ENCODE data around the gene UROS.

UROS gene

GRCh38 chr10:125828311-125828710, 5.3 kb upstream of the UROS start:
- DNase-seq: no peak

GRCh38 chr10:125827133-125827532, 4.1 kb upstream of the UROS start:
- DNase-seq: no peak

DNA sequence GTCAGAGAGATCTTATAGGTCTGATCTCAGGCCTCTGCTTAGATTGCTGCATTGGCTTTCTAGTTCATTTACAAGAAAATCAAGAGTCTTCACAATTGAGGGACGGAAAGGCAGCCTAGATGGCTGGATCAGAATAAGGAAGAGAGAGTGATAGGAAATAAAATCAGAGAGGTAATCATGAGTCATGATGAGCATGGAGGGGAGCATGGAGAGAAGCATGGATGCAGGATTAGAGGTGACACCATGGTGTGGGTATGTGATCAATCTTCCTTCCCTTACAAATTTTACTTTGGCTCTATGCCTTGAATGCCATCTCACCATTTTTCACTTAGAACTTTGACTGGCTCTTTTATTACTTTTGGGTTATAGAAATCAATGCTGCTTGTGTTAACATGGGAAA, 1.7 kb upstream of the UROS start:
- DNase-seq: no peak

DNA sequence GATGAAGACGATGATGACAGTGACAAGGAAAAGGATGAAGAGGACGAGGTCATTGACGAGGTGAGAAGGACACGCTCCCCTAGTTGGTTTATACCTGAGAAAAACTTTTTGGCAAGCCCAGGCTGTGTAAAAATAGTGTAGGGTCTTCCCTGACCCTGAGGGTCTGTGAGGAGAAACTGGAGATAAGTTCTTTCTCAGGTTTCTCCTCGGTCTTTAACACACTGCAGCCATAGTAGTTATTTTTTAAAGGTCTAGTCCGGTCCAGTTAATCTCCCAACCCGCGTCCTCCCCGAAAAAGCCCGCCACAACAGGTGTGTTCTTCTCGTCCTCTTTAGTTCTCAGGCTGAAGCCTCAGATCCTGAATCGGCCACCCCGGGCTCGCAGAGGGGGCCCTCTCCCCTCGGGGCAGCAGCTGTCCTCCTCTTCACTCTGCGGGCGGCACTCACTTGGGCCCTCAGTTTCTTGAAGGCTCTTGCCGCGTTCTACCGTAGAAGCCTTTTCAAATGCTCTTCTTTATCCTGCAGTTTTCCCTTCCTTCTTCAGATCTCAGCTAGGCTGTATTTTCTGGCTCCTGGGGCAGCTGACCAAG, 699 bp upstream of the UROS start:
- DNase-seq: peak; percentile 71

GRCh38 chr10:125820701-125821100, 2.4 kb downstream of the UROS start:
- no peak for DNase-seq

DNA sequence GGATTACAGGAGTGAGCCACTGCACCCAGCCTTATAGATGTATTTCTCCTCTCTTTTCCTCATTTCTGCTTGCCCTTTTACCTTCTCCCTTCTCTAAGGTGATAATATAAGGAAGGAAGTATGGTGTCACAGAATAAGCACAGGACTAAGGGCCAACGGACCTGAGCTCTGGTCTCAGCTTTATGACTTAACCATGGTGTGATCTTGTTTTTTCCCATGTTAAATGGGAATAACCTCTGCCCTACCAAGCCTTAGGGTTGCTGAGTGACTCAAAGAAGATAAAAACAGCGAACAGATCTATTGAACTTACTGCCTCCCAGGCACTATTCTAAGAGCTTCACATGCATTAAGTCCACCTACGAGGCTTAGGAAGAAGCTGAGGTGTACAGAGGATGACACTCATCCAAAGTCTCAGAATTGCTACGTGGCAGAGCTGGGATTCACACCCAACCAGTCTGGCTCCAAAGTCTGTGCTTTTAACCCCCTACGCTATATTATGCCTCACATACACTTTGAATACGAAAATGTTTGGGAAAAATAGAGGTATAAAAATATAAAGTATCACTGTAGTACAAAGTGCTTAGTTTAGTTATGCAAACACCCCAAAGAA, 5.6 kb downstream of the UROS start:
- no peak for DNase-seq

DNA sequence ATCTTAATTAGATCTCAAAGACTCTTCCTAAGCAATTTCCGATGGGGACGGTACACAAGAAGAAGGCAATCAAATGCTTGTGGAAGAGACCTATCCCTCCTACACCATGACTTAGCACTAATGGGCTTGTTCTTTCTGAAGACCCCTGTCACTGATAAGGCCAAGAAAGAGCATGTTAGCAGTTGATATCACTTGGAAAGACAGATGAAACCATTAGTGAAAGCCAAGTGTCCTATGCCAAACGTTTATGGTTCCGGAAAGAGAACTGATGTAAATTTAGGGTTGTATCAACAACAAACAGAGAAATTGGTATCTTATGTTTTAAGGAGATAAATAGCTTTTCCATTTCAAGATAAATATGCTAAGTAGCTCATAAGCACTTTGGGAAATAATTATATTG, 6.5 kb downstream of the UROS start:
- DNase-seq: no peak

DNA sequence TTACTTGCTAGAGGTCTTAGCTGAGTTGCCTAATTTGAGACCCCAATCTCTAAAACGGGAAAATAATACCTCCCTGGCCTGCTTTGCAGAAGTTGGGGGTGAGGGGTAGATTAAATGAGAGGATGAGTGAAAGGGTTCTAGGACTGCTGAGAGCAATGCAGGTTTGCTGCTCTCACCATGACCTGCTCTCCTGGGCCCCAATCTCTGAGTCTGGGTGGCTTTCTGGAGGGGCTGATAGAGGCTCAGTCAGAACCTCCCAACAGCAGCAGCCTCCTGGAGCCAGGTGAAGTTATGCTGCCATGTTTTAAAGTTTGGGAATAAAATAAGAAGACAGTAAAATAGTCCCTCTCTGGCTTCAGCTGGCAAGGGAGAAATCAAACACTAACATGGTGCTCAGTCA, 7.3 kb downstream of the UROS start:
- no peak for DNase-seq

- DNase-seq: no peak
Observed at GRCh38 chr10:125812128-125812750, 10.8 kb downstream of the UROS start.

- no peak for DNase-seq
Observed at GRCh38 chr10:125811251-125811650, 11.8 kb downstream of the UROS start.

- no peak for DNase-seq
Observed at GRCh38 chr10:125808047-125808446, 15.0 kb downstream of the UROS start.

DNA sequence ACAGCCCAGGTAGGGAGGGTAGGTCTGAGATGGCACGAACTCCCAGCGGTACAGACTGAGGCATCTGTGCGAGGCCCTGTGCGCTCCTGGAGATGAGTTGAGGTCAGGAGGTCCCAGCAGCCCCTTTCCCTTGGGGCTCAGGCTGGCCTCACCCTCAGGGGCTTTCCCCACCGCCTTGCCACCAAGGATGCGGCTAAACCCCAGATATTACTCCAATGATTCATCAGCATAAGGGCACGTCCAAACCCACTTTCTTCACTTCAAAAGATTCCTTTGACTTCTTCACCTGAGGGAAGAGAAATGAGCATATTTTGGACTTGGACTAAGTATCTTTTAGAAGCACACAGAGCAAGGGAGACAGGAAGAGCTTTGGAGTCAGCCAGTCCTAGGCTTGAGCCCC, 20.3 kb downstream of the UROS start:
- DNase-seq: no peak

GRCh38 chr10:125802131-125802530, 20.9 kb downstream of the UROS start:
- DNase-seq: no peak

DNA sequence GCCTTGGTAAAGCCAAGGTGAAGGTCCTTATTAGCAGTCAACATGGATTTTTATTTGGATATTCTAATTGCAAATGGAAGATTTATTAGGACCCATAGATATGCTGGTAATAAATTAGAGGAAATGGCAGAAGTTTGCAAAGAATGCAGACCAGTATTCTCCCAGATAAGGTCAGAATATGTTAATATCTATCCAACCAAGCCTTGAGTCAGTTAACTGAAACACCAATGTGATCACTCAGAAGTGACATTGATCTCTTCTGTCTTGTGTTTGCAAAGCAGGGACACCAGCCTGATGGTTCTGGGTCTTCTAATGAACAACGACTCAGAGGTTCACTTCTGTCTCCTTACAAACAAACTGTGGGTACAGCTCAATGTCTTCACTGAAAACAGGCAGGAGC, 21.5 kb downstream of the UROS start:
- no peak for DNase-seq

DNA sequence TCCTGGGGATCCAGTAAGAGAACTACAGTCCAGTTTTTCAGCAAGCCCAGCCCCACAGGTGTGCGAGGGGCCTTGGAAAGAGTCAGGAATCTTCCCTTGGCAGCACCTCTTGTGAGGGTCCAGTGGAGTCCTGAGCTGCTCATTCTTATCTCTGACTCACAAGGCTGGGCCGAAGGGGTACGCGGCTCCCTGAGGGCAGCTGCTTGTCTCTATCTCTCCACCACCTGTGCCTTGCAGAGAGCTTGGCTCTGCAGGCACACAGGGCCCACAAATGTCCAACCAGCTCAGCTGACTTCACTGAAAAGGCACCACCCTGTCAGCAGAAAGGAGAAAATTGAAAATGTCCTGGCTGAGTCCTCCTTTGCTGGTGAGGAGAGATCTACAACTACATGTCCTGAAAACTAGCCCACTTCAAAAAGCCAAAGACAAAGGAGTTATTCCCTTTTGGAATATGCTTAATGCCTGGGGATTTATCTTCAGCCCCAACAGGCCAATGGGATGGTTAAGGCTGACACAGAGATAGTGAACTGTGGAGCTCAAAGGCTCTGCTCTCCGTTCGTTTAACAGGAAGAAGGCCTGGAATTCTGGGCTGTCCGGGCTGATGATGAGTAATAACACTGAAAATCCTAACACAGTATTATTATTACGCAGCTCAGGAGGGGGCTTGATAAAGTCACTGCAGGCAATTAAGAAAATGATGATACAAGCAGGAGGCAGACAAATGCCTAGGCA, 23.4 kb downstream of the UROS start:
- no peak for DNase-seq

DNA sequence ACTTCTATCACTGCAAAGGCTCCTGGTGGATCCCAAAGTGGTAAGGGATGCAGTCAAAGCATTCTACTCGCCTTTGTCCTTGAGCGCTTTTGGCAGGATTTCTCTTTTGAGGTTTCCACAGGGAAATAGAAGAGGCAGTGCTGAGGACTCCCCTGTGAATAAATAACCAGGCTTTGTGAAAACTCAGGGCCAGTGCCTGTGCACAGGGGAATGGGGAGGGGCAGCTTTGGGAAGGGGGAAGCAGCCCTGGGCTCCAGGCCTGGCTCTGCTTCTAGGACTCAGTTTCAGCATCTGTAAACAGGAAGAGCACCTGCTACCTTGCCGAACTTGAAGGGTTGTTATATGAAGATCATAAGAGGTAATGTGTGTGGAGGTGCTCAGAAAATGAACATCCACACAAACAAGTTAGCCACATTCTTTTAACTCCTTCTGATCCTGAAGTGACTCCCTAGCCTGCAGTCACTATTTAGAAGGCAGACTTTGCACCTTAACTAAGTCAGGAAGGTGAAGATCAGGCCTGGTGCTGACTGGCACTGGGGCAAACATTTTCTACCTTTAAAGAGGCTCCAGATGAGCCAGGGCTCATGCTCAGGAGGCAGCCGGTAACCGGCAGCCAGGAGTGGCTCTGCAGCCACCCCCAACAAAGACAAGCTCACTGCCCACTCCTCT, 24.9 kb downstream of the UROS start:
- DNase-seq: no peak

- DNase-seq: no peak
Observed at GRCh38 chr10:125797424-125797823, 25.6 kb downstream of the UROS start.

DNA sequence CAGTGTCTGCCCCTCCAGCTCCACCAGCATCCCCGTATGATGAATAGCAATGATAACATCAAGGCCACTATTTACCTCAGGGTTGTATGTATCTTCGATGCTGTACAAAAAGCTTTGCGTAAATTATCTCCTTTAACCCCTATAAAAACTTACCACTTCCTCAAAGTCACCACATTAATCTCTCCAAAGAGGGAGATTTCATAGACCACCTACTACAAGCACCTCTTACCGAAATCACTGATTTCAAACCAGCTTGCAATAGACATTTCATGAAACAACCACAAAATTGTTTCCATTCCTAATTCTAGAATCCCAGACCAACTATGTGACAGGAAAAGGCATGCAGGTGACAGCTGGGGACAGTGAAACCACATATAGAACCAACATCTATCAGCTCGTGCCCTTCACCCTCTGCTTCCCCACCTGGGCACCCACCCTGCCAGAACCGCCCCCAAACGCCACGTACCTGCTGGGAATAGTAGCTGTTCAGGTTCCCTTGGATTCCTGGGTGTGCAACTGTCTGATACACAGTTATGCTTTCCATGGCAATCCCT, 27.3 kb downstream of the UROS start:
- DNase-seq: no peak

DNA sequence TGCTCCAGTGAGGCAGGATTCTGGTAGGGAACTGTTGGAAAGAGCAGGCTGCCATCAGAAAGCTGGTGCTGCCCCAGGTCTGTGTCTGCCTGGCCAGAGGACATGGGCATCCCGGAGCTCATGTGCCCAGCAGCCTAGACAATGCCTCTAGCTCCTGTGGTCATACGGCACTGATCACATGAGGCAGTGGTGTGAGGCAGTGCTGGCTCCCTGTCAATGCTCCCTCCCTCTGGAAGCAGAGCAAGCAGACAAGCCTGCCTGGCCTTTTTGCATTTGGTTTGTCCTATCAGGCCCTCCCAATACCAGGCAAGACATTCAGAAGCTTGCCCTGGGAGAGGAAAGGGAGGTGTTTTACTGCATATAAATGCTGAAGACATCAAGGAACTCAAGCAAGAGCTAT, 27.9 kb downstream of the UROS start:
- no peak for DNase-seq

- no peak for DNase-seq
Observed at GRCh38 chr10:125792342-125793300, 30.4 kb downstream of the UROS start.

DNA sequence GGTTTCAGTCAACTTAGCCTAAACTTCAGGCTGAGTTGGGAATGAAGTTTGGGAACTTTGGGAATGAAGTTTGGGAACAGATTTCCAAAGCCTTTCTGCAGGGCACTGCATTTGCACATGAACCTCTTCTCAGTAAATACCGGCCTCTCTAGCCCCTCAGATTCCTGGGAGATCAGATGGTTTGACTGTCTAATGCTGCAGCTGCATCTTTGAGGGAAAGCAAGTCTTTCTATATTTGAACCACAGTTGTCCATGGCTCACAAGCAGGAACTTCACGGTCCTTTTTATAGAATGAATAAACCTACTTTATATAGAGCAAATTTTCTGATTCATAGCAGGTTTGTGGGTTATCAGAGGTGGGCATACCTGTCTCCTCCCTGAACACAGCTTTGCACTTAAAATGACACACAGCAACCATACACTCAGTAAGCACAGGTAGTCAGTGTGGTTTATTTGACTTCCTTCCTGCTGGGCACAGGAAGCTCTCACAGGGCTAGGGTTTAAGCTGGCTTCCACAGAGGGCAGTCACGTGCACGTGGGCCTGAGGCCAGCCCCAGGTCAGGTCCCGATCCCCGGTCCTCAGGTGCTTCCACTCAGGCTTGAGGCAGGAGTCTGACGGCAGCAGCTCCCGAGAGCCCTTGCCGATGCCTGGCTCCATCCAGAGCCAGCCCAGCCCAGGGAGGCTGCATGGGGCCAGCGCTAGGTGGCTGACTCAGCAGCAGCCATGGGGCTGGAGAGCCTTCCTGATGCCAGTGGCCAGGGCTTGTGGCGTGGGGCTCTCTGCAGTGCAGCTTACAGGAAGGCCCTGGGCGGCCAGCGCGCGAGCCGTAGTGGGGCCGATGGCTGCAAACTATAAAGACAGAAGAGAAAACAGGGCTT, 34.7 kb downstream of the UROS start:
- DNase-seq: no peak
